GM12875 (cell line): ENCODE measurements around the gene TRIM65.

Experiments used
- H3K4me3 ChIP-seq: one replicate; pipeline ENCODE4 v1.5.1; 2011; ENCODE audit warnings: low read depth, low read length, control low read depth
- TF ChIP-seq, protein P1 (sequence below): IDR thresholded peaks from 2 replicates; pipeline ENCODE4 v1.5.1; 2011; ENCODE audit warnings: low read depth, mild to moderate bottlenecking, control low read depth, inconsistent platforms, low read length, moderate library complexity, borderline replicate concordance; ENCODE audit not compliant: insufficient read depth

The TRIM65 gene

DNA sequence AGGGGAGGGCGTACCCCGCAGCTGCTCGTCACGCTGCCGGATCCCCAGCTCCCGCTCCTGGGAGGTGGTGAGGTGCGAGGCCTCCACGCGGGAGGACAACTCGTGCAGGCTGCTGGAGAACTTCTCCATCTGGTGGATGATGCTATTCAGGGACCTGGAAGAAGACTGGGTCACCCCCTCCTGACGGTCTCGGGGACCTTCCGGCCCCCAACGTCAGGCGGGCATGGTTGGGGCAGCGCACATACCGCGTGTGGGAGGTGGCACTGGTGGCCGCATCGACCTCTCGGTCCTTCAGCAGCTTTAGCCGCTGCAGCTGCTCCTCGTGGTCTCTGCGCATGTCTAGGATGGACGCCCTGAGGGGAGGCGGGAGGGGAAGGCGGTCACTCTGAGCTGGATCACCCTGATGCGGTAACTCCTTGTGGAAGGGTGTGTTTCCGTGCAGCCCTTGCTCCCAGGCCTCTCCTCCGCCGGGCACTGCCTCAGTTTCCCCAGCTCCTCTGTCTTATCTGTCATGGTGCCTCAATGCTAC lies 21.2 kb upstream of the TRIM65 start:
- TF ChIP-seq, protein P1, sequence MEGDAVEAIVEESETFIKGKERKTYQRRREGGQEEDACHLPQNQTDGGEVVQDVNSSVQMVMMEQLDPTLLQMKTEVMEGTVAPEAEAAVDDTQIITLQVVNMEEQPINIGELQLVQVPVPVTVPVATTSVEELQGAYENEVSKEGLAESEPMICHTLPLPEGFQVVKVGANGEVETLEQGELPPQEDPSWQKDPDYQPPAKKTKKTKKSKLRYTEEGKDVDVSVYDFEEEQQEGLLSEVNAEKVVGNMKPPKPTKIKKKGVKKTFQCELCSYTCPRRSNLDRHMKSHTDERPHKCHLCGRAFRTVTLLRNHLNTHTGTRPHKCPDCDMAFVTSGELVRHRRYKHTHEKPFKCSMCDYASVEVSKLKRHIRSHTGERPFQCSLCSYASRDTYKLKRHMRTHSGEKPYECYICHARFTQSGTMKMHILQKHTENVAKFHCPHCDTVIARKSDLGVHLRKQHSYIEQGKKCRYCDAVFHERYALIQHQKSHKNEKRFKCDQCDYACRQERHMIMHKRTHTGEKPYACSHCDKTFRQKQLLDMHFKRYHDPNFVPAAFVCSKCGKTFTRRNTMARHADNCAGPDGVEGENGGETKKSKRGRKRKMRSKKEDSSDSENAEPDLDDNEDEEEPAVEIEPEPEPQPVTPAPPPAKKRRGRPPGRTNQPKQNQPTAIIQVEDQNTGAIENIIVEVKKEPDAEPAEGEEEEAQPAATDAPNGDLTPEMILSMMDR, result no peak
- no peak overlapping the region for H3K4me3 ChIP-seq

DNA sequence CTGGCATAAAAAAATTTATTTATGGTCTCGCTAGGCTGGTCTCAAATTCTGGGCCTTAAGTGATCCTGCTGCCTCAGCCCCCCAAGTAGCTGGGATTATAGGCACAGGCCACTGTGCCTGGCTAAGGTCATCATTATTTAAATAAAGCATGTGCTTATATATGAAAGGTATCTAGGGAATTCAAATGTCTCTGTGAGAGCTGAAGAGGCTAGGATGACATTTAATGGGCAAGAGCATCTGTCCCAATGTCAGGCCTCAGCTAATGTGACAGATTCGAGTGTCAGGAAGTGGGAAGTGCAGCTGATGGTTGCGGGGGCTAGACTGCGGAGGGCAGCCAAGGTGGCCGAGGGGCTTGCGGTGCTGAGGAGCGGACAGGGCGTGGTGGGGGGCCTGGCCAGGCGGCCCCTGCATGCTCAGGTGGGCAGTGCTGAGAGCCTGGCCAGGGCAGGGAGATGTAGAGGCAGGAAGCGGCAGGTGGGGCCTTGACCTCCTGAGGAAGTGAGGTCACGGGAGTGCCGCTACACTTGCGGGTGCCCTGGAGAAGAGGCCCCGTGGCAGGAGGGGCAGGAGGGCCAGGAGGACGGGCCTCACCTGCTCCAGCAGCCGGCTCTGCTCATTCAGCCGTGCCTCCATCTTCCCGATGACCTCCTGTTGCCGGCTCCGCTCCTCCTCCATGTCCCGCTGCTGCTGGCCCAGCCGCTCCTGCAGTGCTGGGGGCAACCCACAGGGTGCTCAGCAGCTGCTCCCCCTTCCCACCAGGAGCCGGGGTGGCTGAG lies 20.6 kb upstream of the TRIM65 start:
- TF ChIP-seq, protein P1, result no peak
- H3K4me3 ChIP-seq, result no peak overlapping the region

DNA sequence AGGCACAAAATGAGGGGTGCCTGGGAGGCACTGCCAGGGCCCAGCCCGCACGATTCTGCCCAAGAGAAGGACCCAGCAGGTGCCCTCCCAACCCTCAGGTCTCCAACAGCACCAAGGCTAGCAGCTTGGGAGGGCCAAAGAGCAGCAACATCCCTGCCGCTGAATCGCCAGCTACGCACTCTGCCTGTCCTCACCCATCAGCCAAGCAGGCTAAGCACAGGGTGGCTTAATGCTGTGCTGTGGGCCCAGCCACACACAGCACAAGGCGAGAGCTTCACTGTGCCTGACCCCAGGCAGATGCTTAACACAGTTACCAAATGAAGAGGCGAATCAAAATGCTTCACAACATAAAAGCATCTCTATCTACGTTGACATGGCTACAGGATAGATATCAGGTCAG lies 18.5 kb upstream of the TRIM65 start:
- TF ChIP-seq, protein P1, result no peak
- no peak overlapping the region for H3K4me3 ChIP-seq

DNA sequence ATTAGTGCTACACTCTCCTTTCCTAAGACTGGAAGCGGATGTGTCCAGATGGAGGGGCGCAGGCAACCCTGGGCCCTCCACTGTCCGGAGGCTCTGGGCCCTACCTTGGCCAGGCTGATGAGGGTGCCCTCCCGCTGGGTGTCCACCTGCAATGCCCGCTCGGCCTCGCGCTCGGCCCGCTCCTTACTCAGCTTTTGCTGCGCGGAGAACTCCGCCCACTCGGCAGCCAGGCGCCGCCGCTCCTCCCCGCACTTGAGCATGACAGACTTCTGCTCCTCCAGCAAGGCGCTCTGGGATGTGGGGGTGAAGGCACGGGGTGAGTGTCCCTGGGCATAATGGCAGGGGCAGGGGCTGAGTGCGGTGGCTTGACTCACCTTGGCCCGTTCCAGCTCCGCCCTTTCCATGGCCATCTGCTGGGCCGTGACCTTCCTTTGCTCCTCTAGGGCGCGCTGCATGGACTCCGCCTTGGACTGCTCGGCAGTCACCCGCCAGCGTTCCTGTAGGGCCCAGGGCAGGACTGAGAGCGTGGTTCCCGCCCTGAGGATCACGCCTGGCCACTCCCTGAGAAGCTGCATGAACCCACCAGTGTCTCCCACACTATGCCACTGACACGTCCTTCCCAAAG lies 18.0 kb upstream of the TRIM65 start:
- no peak overlapping the region for H3K4me3 ChIP-seq
- TF ChIP-seq, protein P1, result no peak

DNA sequence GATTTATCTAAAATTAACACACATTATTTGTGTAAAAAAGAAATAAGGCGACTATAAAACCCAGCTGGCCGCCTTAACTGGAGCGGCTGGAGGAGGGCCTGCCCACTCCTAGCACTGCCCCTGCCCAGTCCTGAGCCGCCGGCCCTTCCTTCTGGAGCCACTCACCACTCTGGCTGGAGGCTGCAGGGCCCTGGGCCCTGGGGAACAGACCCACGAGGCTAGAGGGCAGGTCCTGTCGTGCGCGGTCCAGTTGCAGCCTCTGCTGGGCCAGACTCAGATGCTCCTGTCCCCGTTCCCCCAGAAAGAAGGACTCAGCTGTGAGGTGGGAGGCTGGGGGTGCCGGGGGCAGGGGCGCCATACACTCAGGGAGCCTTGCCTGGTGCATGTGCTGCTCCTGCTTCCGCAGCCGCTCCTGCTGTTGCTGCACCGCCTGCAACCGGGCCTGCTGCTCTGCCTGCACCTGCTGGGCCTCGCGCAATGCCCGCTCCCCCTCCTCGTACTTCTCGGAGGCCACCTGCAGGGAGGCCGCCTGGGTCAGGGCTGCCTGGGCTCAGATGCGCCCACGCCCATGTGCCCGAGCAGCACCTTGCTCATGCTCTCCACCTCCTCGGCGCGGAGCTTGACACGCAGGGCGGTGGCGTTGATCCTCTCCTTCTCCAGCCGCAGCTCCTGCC lies 16.9 kb upstream of the TRIM65 start:
- H3K4me3 ChIP-seq, result no peak overlapping the region
- TF ChIP-seq, protein P1, result no peak

DNA sequence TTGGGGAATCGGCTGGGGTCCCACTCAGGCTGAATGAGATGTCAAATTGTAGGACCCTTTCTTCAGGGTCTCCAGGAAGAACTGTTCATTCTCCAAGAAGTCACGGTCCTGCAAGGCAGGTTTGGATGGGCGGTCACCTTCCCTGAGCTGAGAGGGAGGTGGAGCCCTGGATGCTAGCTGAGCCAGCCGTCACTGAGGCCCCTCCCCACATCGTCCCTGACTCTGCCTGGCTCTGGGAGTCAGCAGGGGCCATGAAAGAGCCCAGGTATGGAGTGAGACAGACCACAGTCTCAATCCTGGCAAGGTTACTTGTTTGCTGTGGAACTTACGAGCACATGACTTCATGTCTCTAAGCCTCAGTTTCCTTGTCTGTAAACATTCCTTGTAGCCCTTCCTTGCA lies 13.9 kb upstream of the TRIM65 start:
- no peak overlapping the region for H3K4me3 ChIP-seq
- TF ChIP-seq, protein P1, result no peak
